IPS-11a (cell line): ENCODE data around the gene ATP9B.
"Not testable (repeated sequence)": the region's sequence is repeated elsewhere in the genome, so short reads cannot be mapped to it uniquely, and the experiment has no call there.

Experiments
- H3K4me3 ChIP-seq: one replicate; pipeline ENCODE4 v1.5.1; 2013; ENCODE audit warnings: low read depth, low read length, control low read depth

The ATP9B gene

DNA sequence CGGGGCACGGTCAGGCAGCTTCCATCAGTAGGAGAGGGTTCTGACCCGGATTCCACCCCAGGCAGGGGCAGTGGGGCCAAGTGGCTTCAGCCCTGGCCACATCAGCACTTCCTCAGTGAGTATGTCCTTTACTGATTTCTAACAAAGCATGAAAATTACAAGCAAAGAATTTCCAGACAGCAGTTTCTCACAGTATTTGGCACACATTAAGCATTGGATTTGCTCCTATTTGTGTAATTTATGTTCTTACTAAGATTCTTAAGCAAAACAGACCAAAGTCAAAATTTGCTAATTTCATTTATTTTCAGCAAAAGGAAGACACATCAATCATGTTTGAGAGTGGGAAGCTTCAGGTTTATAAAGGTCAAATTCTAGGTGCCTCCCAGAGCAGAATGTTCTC is 253.2 kb downstream of the ATP9B start:
- H3K4me3 ChIP-seq = no peak overlapping the region

DNA sequence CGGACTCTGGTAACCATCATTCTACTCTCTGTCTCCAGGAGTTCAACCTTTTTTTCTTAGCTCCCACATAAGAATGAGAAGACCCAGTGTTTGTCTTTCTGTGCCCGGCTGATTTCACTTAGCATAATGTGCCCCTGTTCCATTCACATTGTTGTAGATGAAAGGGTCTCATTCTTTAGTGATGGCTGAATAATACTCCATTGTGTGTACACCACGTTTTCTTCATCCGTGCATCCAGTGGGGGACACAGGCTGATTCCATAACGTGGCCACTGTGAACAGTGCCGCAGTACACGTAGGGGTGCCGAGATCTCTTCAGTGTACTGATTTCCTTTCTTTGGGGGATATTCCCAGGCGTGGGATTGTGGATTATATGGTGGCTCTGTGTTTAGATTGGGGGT is 254.3 kb downstream of the ATP9B start:
- H3K4me3 ChIP-seq = no peak overlapping the region

DNA sequence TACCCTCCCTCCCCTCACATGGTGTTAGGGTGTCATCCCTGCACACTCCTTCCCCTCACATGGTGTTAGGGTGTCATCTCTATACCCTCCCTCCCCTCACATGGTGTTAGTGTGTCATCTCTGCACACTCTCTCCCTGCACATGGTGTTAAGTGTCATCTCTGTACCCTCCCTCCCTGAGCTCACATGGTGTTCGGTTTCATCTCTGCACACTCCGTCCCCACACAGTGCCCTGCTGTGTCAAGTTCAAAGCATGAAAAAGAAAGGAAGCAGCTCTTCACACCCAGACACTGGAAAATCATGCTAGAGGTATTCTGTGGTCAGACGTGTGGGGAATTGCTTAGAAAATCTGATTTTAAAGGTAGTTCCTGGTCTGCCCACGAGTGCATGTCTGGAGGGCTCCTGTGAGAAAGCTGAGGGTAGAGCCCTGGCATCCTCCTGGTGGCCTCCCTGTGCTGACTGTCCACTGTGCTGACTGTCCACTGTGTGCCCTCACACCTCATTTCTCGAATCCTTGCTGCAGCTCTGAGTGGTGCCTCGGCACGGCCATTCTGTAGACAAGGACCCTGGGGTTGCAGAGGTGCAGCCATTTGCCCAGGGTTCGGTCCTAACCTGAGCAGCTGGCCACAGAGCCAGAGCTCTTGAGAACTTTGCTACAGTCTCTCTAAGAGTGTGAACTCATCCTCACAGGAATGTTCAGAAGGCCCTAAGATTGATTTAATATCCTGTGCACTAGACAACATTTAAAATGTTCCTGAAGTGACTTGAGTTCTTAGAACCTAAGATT is 257.4 kb downstream of the ATP9B start:
- H3K4me3 ChIP-seq = no peak overlapping the region

DNA sequence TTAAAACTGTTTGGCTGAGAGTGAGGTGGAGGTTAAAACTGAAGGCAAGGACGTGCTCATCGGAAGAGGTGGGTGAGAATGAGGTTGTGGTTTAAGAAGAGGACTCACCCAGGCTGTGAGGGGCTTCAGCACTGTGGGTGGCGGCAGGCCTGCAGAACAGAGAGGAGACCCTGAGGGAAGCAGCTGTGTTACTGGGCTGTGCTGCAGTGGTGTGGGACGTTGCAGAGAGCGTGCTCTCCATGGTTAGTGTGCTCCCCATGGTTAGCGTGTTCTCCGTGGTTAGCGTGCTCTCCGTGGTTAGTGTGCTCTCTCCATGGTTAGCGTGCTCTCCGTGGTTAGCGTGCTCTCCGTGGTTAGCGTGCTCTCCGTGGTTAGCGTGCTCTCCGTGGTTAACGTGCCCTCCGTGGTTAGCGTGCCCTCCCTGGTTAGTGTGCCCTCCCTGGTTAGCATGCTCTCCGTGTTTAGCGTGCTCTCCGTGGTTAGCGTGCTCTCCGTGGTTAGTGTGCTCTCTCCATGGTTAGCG is 258.1 kb downstream of the ATP9B start:
- H3K4me3 ChIP-seq = no peak overlapping the region

DNA sequence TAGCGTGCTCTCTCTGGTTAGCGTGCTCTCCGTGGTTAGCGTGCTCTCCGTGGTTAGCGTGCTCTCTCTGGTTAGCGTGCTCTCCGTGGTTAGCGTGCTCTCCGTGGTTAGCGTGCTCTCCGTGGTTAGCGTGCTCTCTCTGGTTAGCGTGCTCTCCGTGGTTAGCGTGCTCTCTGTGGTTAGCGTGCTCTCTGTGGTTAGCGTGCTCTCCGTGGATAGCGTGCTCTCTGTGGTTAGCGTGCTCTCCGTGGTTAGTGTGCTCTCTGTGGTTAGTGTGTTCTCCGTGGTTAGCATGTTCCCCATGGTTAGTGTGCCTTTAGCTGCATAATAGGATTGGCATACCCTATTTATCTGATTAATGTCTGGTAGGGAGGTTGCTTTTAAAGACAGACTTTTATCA is 258.7 kb downstream of the ATP9B start:
- not testable (repeated sequence) for H3K4me3 ChIP-seq

DNA sequence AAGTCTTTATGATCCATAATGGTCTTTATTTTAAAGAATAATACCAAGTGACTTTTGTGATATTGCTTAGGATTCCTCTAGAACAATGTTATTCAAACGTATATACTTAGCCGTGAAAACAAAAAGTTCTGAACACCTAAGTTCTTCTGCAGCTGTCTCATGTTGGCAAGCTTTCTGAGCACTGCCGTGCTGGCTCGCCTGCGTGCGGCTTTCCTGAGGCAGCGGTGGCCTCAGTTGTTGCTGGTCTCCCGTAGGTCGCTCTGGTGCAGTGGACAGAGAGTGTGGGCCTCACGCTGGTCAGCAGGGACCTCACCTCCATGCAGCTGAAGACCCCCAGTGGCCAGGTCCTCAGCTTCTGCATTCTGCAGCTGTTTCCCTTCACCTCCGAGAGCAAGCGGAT is 259.7 kb downstream of the ATP9B start:
- H3K4me3 ChIP-seq = no peak overlapping the region

DNA sequence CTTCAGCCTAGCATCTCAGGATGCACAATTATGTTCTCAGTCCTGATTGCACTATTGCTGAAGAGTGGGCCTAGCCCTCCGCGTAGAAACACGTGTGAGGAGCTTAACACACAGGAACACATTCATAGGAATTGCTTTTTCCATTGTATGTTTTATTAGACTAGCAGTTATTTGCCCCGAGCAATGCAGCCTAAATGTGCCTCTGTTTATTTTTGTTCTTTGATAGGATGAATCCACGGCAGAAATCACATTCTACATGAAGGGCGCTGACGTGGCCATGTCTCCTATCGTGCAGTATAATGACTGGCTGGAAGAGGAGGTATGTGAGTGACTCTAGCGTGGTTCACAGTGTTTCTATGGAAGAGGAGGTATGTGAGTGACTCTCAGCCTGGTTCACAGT is 260.6 kb downstream of the ATP9B start:
- H3K4me3 ChIP-seq = no peak overlapping the region

DNA sequence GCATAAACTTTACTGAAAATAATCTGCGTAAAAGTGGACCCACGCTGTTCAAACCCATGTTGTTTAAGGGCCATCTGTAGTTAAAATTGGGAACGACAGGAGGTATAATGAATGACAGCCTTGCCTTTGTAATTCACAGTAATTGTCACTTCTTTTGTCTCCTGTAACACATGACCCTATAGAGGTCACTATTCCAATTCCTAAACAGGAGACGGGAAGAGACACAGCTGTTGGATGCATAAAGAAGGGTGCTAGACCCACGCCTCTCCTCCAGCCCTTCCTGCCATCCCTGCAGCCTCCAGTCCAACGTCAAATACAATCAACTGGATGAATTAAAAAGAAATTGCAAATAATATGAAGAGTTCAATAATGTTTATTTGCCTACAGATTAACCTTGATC is 263.5 kb downstream of the ATP9B start:
- H3K4me3 ChIP-seq = no peak overlapping the region

DNA sequence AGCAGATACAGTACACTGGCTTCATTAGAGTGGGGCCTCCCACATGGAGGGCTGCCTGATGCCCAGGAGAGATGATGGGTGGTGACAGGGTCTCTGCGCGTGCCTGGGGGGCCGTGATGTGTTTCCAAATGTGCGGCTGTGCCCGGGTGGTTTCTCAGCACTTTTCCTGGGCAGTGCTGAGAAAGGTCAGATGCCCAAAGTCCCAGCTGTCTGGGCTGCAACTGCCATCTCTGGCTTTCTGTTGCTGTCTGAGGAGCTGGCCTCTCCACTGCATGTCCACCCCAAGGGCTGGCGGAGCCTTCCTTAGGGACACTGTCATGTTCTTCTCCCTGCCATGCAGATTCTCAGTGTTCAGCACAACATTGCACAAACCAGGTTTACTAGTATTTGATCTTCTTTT is 263.9 kb downstream of the ATP9B start:
- no peak overlapping the region for H3K4me3 ChIP-seq

DNA sequence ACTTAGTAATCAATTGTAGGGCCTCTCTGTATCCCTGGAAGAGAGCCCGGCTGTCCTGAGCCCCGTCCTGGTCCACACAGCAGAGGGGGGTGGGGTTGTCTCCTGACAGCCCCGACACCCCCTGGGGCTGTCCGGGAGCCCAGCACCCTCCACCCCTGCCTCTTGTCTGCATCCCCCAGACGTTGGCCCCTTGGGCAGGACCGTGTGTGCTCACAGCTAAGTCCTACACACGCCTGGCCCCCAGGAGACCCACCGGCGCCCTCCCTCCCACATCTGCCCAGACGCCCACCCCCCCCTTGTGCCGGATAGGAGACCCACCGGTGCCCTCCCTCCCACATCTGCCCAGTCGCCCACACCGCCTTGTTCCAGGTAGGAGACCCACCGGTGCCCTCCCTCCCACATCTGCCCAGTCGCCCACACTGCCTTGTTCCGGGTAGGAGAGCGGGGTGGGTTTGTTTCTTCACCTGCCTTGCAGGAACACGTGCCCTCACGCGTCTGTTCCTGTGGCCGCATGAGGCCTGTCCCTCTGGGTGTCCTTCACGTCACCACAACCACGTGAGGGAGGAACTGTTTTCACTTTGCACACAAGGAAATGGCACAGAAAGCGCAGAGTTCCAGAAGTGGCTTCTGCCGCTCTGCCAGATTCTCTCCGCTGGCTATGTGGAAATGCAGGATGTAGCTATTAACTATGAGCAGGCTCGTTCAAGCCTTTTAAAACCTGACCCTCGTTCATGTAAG is 265.5 kb downstream of the ATP9B start:
- H3K4me3 ChIP-seq = no peak overlapping the region

DNA sequence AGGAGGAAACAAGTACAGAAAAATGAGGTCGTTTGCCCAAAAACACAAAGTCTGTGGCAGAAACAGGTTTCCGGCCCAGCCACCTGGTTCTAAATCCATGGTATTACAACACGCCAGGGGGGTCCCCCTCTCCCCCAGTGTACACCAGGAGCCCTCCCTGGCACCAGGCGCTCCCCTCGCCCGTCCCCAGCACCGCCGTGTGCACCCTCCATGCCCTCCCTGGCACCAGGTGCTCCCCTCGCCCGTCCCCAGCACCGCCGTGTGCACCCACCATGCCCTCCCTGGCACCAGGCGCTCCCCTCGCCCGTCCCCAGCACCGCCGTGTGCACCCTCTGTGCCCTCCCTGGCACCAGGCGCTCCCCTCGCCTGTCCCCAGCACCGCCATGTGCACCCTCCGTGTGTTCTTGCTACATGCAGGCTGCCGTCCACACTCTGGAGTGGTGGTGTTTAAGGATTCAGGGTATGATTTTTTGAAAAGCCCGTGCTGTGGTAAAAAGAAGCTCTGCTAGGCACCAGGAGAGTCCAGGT is 266.7 kb downstream of the ATP9B start:
- no peak overlapping the region for H3K4me3 ChIP-seq

DNA sequence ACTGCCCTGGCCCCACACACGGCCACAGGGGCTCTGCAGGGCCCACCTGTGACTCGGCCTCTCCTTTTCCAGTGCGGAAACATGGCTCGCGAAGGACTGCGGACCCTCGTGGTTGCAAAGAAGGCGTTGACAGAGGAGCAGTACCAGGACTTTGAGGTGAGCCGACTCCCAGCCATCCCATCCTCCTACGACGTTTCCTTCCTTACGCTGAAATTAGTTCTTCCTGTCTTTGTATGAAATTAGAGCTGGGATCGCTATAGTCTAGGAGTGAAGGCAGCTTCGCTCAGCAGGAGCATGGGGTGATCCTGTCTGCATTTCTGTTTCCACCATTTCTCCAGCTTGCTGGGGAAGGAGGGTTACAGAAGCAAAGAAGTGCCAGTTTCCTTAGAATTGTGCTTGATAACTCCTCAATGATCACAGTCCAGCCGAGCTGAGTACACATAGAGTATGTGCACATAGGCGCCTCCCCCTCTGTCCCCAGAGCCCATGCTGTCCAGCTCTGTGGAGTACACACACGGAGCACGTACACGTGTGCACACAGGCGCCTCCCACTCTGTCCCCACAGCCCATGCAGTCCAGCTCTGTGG is 267.5 kb downstream of the ATP9B start:
- no peak overlapping the region for H3K4me3 ChIP-seq

DNA sequence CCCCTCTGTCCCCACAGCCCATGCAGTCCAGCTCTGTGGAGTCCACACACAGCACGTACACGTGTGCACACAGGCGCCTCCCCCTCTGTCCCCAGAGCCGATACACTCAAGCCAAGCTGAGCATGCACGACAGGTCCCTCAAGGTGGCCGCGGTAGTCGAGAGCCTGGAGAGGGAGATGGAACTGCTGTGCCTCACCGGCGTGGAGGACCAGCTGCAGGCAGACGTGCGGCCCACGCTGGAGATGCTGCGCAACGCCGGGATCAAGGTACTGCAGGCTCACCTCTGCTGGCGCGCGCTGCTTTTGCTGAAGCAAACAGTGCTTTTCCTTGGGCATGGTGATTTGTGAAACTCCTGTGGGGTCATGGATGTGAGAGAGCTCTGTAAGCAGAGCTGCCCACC is 268.0 kb downstream of the ATP9B start:
- no peak overlapping the region for H3K4me3 ChIP-seq

DNA sequence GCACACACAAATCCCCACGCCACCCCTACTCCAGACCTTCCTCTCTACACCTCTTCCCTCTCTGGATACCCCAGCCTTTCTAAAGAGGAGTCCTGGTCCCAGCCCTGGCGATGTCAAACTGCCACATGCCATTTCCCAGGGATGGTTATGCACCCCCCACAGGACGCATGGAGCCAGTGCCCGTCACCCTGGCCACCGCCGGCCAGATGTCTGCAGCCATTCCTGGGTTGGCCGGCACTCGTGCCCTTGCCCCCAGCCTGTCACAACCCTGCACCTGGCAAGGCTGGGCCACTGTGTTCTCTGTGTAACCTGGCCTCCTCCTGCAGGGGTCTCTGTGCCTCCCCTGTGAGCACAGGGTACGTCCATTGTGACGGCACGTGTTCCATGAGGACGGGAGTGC is 268.4 kb downstream of the ATP9B start:
- H3K4me3 ChIP-seq = no peak overlapping the region

DNA sequence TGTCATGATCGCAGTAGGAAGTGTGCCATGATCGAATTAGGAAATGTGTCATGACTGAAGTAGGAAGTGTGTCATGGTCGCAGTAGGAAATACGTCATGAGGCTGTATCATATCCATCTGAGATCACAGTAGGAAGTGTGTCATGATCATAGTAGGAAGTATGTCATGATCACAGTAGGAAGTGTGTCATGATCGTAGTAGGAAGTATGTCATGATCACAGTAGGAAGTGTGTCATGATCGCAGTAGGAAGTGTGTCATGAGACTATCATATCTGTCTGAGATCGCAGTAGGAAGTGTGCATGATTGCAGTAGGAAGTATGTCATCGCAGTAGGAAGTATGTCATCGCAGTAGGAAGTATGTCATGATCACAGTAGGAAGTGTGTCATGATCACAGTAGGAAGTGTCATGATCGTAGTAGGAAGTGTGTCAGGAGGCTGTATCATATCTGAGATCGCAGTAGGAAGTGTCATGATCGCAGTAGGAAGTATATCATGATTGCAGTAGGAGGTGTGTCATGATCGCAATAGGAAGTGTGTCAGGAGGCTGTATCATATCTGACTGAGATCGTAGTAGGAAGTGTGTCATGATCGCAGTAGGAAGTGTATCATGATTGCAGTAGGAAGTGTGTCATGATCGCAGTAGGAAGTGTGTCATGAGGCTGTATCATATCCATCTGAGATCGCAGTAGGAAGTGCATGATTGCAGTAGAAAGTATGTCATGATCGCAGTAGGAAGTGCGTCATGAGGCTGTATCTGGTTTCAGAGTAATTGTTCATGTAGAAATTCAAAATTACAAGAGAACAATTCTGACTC is 270.1 kb downstream of the ATP9B start:
- no peak overlapping the region for H3K4me3 ChIP-seq

DNA sequence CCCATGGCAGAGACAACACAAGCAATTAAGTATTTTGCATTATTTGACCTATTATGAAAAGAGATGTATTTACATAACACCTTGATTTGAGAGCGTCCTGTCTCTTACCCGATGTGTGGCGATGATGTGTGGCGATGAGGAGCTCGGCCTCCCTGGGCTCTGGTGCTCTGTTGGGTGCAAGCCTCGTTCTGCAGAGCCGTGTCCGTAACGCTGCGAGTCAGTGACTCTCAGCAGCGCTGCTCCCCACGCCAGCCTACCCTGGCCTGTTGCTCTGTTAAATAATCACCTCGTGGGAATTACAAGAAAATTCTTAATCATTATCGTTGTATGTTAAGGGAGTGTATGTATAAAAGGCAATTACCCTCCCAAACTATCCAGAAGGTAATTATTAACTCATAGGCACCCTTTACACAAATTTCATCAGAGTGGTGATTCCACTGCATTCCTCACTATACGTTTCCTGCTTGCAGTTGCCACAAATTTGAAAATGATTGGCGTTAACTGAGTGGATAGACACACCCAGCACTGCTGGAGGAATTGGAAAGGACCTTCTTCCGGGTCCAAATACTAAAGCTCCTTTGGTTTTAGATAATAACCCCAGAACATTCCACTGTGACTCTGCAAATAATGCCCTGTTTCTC is 274.5 kb downstream of the ATP9B start:
- H3K4me3 ChIP-seq = no peak overlapping the region

DNA sequence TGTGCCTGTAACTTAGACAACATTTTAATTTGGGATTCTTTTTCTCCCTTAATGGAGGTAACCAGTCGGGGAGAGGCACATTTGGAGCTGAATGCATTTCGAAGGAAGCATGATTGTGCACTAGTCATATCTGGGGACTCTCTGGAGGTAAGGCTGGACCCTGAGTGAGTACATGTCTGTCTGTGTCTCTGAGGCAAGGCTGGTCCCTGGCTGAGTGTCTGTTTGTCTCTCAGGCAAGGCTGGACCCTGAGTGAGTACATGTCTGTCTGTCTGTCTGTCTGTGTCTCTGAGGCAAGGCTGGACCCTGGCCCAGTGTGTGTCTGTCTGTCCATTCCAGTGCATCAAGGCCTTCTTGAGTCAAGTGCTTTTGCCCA is 275.0 kb downstream of the ATP9B start:
- no peak overlapping the region for H3K4me3 ChIP-seq

DNA sequence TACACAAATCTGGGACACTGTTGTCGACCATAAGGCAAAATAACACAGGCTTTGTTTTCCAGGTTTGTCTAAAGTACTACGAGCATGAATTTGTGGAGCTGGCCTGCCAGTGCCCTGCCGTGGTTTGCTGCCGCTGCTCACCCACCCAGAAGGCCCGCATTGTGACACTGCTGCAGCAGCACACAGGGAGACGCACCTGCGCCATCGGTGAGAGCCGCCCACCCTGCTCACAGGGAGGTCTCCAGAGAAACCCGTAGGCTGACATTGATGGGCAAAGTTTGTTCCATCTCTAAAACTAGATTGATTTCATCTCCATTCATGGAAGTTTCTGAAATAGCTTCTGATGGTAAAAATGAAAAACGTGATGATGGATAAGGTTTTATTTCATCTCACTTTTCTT is 276.2 kb downstream of the ATP9B start:
- no peak overlapping the region for H3K4me3 ChIP-seq

DNA sequence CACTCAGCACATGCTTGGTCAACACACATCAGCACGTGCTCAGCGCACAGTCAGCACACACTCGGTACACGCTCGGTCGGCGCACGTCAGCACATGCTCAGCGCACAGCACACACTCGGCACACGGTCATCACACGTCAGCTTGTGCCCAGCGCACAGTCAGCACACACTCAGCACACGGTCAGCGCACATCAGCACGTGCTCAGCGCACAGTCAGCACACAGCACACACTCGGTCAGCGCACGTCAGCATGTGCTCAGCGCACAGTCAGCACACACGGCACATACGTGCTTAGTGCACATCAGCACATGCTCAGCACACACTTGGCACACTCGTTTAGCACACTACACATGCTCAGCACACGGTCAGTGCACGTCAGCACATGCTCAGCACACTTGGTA is 276.8 kb downstream of the ATP9B start:
- H3K4me3 ChIP-seq = no peak overlapping the region

DNA sequence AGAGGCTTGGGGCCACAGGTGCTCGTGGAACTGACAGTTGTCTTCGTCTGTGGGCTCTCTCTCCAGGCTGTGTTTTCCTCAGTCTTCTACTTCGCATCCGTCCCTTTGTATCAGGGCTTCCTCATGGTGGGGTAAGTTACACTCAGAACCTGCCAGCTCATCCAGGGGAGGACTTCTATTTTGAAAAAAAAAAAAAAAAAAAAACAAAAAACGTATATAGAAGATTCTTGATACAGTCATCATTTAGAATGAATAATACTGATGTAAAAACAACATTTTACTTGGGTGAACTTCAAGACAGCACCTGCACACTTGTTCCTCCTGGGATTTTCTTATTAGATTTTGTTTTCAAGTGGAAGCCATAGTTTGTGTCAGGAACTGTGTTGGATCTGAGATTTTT is 278.9 kb downstream of the ATP9B start:
- no peak overlapping the region for H3K4me3 ChIP-seq
